Bronchial smooth muscle cell (primary cell): ENCODE measurements around the gene CTDSP1. TPM values are rescaled to one million over a fixed set of nuclear protein-coding genes. Genes with fewer than 3 reads are reported as not detected.

Experiments
- total RNA-seq: library from RNA; depleted of rRNA; stranded (reverse); fragments of >200 nt; gene quantifications from 2 replicates; pipeline ENCODE4 v1.2.1, GENCODE V29; 2014

Gene CTDSP1, protein sequence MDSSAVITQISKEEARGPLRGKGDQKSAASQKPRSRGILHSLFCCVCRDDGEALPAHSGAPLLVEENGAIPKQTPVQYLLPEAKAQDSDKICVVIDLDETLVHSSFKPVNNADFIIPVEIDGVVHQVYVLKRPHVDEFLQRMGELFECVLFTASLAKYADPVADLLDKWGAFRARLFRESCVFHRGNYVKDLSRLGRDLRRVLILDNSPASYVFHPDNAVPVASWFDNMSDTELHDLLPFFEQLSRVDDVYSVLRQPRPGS
- total RNA-seq, result 45.2 and 51.8 TPM in 2 replicates

DNA sequence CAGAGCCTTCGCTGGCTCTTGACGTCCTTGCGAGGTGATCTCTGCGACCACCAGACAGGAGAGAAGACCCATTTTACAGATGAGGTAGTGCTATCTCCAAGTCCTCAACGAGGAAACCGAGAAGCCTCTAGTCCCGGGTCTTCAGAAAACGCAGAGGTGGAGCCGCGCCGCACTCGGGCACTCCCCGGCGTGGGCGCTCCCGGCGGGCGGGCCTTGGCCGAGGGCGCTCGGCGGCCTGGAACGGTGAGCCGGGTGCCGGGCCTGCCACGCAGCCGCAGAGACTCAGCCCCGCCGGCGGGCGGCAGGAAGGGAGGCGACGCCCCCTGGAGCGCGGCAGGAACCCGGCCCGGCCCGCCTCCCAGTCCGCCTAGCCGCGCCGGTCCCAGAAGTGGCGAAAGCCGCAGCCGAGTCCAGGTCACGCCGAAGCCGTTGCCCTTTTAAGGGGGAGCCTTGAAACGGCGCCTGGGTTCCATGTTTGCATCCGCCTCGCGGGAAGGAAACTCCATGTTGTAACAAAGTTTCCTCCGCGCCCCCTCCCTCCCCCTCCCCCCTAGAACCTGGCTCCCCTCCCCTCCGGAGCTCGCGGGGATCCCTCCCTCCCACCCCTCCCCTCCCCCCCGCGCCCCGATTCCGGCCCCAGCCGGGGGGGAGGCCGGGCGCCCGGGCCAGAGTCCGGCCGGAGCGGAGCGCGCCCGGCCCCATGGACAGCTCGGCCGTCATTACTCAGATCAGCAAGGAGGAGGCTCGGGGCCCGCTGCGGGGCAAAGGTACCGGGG is at the start of gene CTDSP1:
TSS of gene CTDSP1 (plus strand) at position 478 of the 776 bp plus-strand sequence. CDS start at position 701, 223 bp downstream.

DNA sequence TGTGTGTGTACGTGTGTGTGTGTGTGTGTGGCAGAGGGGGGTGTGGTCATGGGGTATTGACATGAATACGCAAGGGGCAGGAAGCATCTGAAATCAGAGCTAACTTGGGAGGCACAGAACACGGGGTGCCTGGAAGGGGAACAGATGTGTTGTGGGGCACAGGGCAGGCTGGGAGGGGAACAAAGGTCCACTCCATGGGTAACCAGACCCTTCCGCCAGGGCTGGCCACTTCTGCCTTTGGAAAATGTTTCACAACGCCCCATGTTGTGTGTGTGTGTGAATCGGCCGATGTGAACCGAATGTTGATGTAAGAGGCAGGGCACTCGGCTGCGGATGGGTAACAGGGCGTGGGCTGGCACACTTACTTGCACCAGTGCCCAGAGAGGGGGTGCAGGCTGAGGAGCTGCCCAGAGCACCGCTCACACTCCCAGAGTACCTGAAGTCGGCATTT is 17.7 kb upstream of the CTDSP1 start, which contains the start of gene SLC11A1:
TSS of gene SLC11A1 (plus strand) at position 358 of the 451 bp plus-strand sequence. CDS start 96 bp downstream, outside the sequence.

DNA sequence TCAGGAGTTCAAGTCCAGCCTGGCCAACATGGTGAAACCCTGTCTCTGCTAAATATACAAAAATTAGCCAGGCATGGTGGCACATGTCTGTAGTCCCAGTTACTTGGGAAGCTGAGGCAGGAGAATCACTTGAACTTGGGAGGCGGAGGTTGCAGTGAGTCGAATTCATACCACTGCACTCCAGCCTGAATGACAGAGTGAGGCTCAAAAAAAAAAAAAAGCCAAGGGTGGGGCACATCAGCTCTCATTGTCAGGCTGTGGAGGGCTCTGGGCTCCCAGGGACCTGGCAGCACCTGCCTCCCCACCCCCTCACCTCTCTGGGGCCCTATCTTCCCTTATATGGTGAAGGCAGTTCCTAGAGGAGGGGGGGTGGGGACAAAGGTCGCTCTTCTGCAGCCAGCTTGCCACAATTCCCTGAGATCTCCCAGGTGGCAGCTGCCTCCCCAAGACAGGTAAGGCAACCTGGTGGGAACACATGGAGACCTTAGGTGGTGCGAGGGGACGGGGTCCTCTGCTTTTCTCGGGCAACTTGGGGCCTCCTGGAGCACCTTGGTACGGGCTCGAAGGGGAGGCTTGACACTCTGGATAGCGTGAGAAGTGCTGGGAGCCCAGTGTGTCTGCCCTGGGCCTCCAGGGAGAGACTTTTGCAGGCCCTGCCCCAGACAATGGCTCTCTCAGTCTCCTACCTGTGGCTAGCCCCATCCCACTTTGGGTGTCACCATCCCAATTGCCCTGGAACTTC is 19.2 kb downstream of the CTDSP1 start, which contains the start of gene VIL1:
TSS of gene VIL1 (plus strand) at position 407 of the 742 bp plus-strand sequence. CDS start 4,656 bp downstream, outside the sequence.

Other genes starting within 250 kb of the CTDSP1 start
- gene CXCR1, start 232.9 kb upstream of the CTDSP1 start, total RNA-seq, result not detected in 2 replicates
- 164 and 232 TPM in 2 replicates for gene ARPC2, start 182.7 kb upstream of the CTDSP1 start, total RNA-seq
- gene GPBAR1, start 138.9 kb upstream of the CTDSP1 start, total RNA-seq, result not detected in 2 replicates
- 151 and 152 TPM in 2 replicates for gene AAMP, start 129.7 kb upstream of the CTDSP1 start, total RNA-seq
- 18.3 and 29.5 TPM in 2 replicates for gene PNKD, start 129.3 kb upstream of the CTDSP1 start, total RNA-seq
- gene TMBIM1, start 107.4 kb upstream of the CTDSP1 start, total RNA-seq, result 179 and 202 TPM in 2 replicates
- gene CATIP, start 43.0 kb upstream of the CTDSP1 start, total RNA-seq, result under 0.01 and 0.16 TPM in 2 replicates
- gene SLC11A1, start 17.6 kb upstream of the CTDSP1 start, total RNA-seq, result 0.16 and 0.26 TPM in 2 replicates
- not detected in 2 replicates for gene VIL1, start 19.3 kb downstream of the CTDSP1 start, total RNA-seq
- gene USP37, start 168.5 kb downstream of the CTDSP1 start, total RNA-seq, result 3.8 and 6.6 TPM in 2 replicates
- 22.2 and 23.9 TPM in 2 replicates for gene CNOT9, start 169.0 kb downstream of the CTDSP1 start, total RNA-seq
- gene PLCD4, start 208.0 kb downstream of the CTDSP1 start, total RNA-seq, result 6.1 and 7.6 TPM in 2 replicates